HepG2 (cell line): ENCODE results near the gene ANO1. TPM values are rescaled to one million over a fixed set of nuclear protein-coding genes. Genes with fewer than 3 reads are reported as not detected.

ENCODE experiments used
- ATAC-seq: fragments of 200-7000 bp; cut with Tn5 transposase; 3 replicates; pipeline ENCODE4 v1.9.1; 2020; ENCODE audit warnings: mild to moderate bottlenecking, moderate library complexity
- BruUV-seq: library from RNA; stranded (reverse); fragments of 400-500 nt; replicated peaks from 2 replicates; lab custom pipeline; 2021; lab: Mats Ljungman, UMichigan
- CTCF ChIA-PET: fragments of 300-600 bp; formaldehyde crosslinking; extraction: SDS; loops from one replicate; lab custom pipeline; 2021; ENCODE audit warnings: low total read pairs, inconsistent platforms, low intra/inter-chr PET ratio; lab: Yijun Ruan, JAX
- POLR2A ChIA-PET: fragments of 350-600 bp; sonication (Branson Sonifier 250); formaldehyde crosslinking; loops from one replicate; lab custom pipeline; 2020; ENCODE audit warnings: antibody characterized with exemption, inconsistent platforms; lab: Yijun Ruan, JAX
- DNase-seq: peaks from one replicate; pipeline ENCODE4 v3.0.0-alpha.2; 2015; ENCODE audit warnings: low spot score
- FAIRE-seq: peaks from 3 replicates; lab custom pipeline; 2011; peaks lifted over from hg19 to GRCh38; lab: Jason Lieb, UNC
- H2AFZ ChIP-seq: one replicate; pipeline ENCODE4 v1.6.1; 2011; ENCODE audit warnings: low read length, inconsistent platforms
- H3K27ac ChIP-seq: fragments of 300-600 bp; 3 replicates; pipeline ENCODE4 v1.8.0; 2011; ENCODE audit warnings: mixed run types, mild to moderate bottlenecking, mixed read lengths, low read length, inconsistent platforms; ENCODE audit not compliant: insufficient read depth; ENCODE audit errors: extremely low read length
- H3K27me3 ChIP-seq, 2 experiments: fragments of 200-600 bp in 1 of 2; 2 replicates in 1 of 2; 3 replicates in 1 of 2; pipeline versions ENCODE4 v1.6.0 to v1.8.0; 2011; ENCODE audit warnings: low read length in 2 of 2, mild to moderate bottlenecking in 2 of 2, moderate library complexity in 2 of 2, inconsistent platforms in 1 of 2; ENCODE audit not compliant: insufficient read depth in 2 of 2, control insufficient read depth in 1 of 2
- H3K36me3 ChIP-seq, 2 experiments: fragments of 200-600 bp in 1 of 2; replicated peaks in 1 of 2; 2 replicates in 1 of 2; 3 replicates in 1 of 2; pipeline versions ENCODE4 v1.5.1 to v1.8.0; 2011; ENCODE audit warnings: low read length in 2 of 2, inconsistent platforms in 1 of 2; ENCODE audit not compliant: insufficient read depth in 2 of 2, control insufficient read depth in 1 of 2
- H3K4me1 ChIP-seq: 2 replicates; pipeline ENCODE4 v1.5.1; 2012; ENCODE audit warnings: low read length, inconsistent platforms; ENCODE audit not compliant: insufficient read depth
- H3K4me2 ChIP-seq: 2 replicates; pipeline ENCODE4 v1.6.0; 2011; ENCODE audit warnings: low read depth, low read length, inconsistent platforms
- H3K4me3 ChIP-seq, 3 experiments: fragments of 200-600 bp in 1 of 3; sonication (generic), shearing (Covaris generic) in 1 of 3; replicated peaks in 1 of 3; 2 replicates each; pipeline ENCODE4 v1.5.1; 2011 to 2016; ENCODE audit warnings: low read length in 3 of 3, inconsistent platforms in 2 of 3, low read depth in 2 of 3, mild to moderate bottlenecking in 2 of 3, control low read depth in 1 of 3, mixed read lengths in 1 of 3; ENCODE audit not compliant: insufficient read depth in 1 of 3
- H3K79me2 ChIP-seq: one replicate; pipeline ENCODE4 v1.6.1; 2011; ENCODE audit warnings: low read length, inconsistent platforms; ENCODE audit not compliant: insufficient read depth
- H3K9ac ChIP-seq: 2 replicates; pipeline ENCODE4 v1.6.0; 2011; ENCODE audit warnings: mild to moderate bottlenecking, low read depth, low read length, inconsistent platforms; ENCODE audit not compliant: insufficient read depth
- H3K9me3 ChIP-seq: 2 replicates; pipeline ENCODE4 v1.5.1; 2012; ENCODE audit warnings: mild to moderate bottlenecking, low read length
- H4K20me1 ChIP-seq: 2 replicates; pipeline ENCODE4 v1.6.0; 2011; ENCODE audit warnings: inconsistent platforms, mild to moderate bottlenecking, low read length, moderate library complexity; ENCODE audit not compliant: insufficient read depth
- CHCHD3 ChIP-seq: sonication (generic); formaldehyde crosslinking; IDR thresholded peaks from 2 replicates; pipeline ENCODE4 v1.8.0; 2022; ENCODE audit warnings: mild to moderate bottlenecking, missing genetic modification reagents, moderate library complexity
- GRHL1 ChIP-seq: sonication (generic); formaldehyde crosslinking; conservative IDR thresholded peaks from 2 replicates; pipeline ENCODE4 v1.8.0; 2022; ENCODE audit warnings: missing genetic modification reagents
- MBD4 ChIP-seq: IDR thresholded peaks from 2 replicates; pipeline ENCODE4 v1.6.1; 2012; ENCODE audit warnings: low read length, inconsistent platforms, borderline replicate concordance
- MEF2D ChIP-seq: sonication (generic); formaldehyde crosslinking; IDR thresholded peaks from 2 replicates; pipeline ENCODE4 v1.5.1; 2020; ENCODE audit warnings: mild to moderate bottlenecking, missing genetic modification reagents
- NFIB ChIP-seq: sonication (generic); formaldehyde crosslinking; IDR thresholded peaks from 2 replicates; pipeline ENCODE4 v1.9.0; 2021; ENCODE audit warnings: missing genetic modification reagents, mild to moderate bottlenecking, borderline replicate concordance
- PHB2 ChIP-seq: fragments of 450-650 bp; IDR thresholded peaks from 2 replicates; pipeline ENCODE4 v1.6.1; 2018; ENCODE audit not compliant: partially characterized antibody
- PTBP1 ChIP-seq: fragments of 200-400 bp; formaldehyde crosslinking; IDR thresholded peaks from 2 replicates; pipeline ENCODE4 v1.6.1; 2018; ENCODE audit warnings: low read length, low read depth; ENCODE audit not compliant: poor library complexity, severe bottlenecking
- SIX4 ChIP-seq: sonication (generic); formaldehyde crosslinking; IDR thresholded peaks from 2 replicates; pipeline ENCODE4 v1.4.0; 2020; ENCODE audit warnings: missing genetic modification reagents
- TRAFD1 ChIP-seq: sonication (generic); formaldehyde crosslinking; IDR thresholded peaks from 2 replicates; pipeline ENCODE4 v1.5.1; 2020; ENCODE audit warnings: missing genetic modification reagents, mild to moderate bottlenecking, borderline replicate concordance
- ZFP36L1 ChIP-seq: sonication (generic); formaldehyde crosslinking; IDR thresholded peaks from 2 replicates; pipeline ENCODE4 v1.8.0; 2022; ENCODE audit warnings: mild to moderate bottlenecking, missing genetic modification reagents, moderate library complexity
- ZNF547 ChIP-seq: sonication (generic); formaldehyde crosslinking; IDR thresholded peaks from 2 replicates; pipeline ENCODE4 v1.5.1; 2020; ENCODE audit warnings: mild to moderate bottlenecking, missing genetic modification reagents
- ZNF629 ChIP-seq: sonication (generic); formaldehyde crosslinking; conservative IDR thresholded peaks from 2 replicates; pipeline ENCODE4 v1.5.0; 2020; ENCODE audit warnings: missing genetic modification reagents
- ZNF740 ChIP-seq: sonication (generic); formaldehyde crosslinking; IDR thresholded peaks from 2 replicates; pipeline ENCODE4 v1.4.0; 2020; ENCODE audit warnings: missing genetic modification reagents
- WGBS: methylation state at CpG from one replicate; pipeline ENCODE4 v1.1.6; 2017; ENCODE audit warnings: low lambda C conversion rate; 5-methylcytosine and 5-hydroxymethylcytosine counted together
- in situ Hi-C: cut with HindIII; loops from 2 replicates; pipeline ENCODE4 v1.10.0; 2017; ENCODE audit warnings: low pct_unique_long_range_greater_than_20kb; ENCODE audit not compliant: extremely low pct_ligation_motif_present
- intact Hi-C: fragments of 100-400 bp; cut with micrococcal nuclease; formaldehyde crosslinking; loops from one replicate; pipeline ENCODE4 v1.10.0; 2022; ENCODE audit not compliant: unreplicated experiment
- polyA plus RNA-seq, 8 experiments: library from polyadenylated mRNA; depleted of rRNA in 3 of 8; stranded (reverse) in 7 of 8; unstranded in 1 of 8; fragments of >200 nt; fragmentation: Illumina TruSeq in 4 of 8; extraction: Trizol in 4 of 8; gene quantifications; 2 replicates each; pipeline versions ENCODE4 v1.2.1 to v1.2.3, GENCODE V29; 2011 to 2016; ENCODE audit warnings: low read depth in 4 of 8, missing spikeins in 1 of 8, mixed read lengths in 1 of 8; ENCODE audit not compliant: insufficient read depth in 1 of 8
- total RNA-seq, 5 experiments: library from RNA; depleted of rRNA; stranded (reverse); fragments of >200 nt; fragmentation: Illumina TruSeq; extraction: Trizol; gene quantifications; 2 replicates each; pipeline ENCODE4 v1.2.3, GENCODE V29; 2016; ENCODE audit warnings: low read depth in 1 of 5

The ANO1 gene
- total and polyA plus RNA-seq, 2 of the 13 experiments (the other 11 are each of a cell fraction or from before 2014, with no cell fraction given), result not detected

- FAIRE-seq, result no peak
Observed at GRCh38 chr11:70156291-70157037, 78.3 kb downstream of the ANO1 start.

More at GRCh38 chr11:70156291-70157037, 78.3 kb downstream of the ANO1 start:
- ChIA-PET CTCF (no interaction called here), POLR2A (no interaction called here)
- no TSS peak for BruUV-seq
- no peak overlapping the region for H2AFZ ChIP-seq
- H3K27ac ChIP-seq, result no peak overlapping the region
- H3K36me3 ChIP-seq, result no peaks in the 10 kb centered on the region
- intact Hi-C loops (no loop called here), in situ Hi-C loops (no loop called here)
- H4K20me1 ChIP-seq, result peaks cover 3% of the 10 kb centered on the region; the same call in 1 of the 2 replicates
- peaks cover 8 to 50% of the 10 kb centered on the region in 2 experiments; a peak in 3 of 5 replicates for H3K27me3 ChIP-seq
- DNase-seq (no peak), ATAC-seq (no peak)
- no peaks in the 10 kb centered on the region for H3K9me3 ChIP-seq
- TF ChIP-seq SIX4 (CRISPR knock-in tag) (no peak), TRAFD1 (CRISPR knock-in tag) (no peak), ZNF740 (CRISPR knock-in tag) (no peak), ZNF629 (CRISPR knock-in tag) (no peak), ZNF547 (CRISPR knock-in tag) (no peak), MBD4 (no peak), ZFP36L1 (CRISPR knock-in tag) (no peak), MEF2D (CRISPR knock-in tag) (no peak), PTBP1 (no peak), PHB2 (no peak), NFIB (no peak), GRHL1 (CRISPR knock-in tag) (no peak), CHCHD3 (CRISPR knock-in tag) (no peak)
- no peak overlapping the region for H3K4me2 ChIP-seq
- no peaks in the 10 kb centered on the region for H3K4me1 ChIP-seq
- H3K4me3 ChIP-seq, result no peak overlapping the region
- H3K9ac ChIP-seq, result no peak overlapping the region
- 27% methylated on average over 12 of the region's 18 CpGs for WGBS
- H3K79me2 ChIP-seq, result no peaks in the 10 kb centered on the region
